Liver (tissue), 9 donors: ENCODE measurements around the gene NBAS. TPM values are rescaled to one million over a fixed set of nuclear protein-coding genes. Genes with fewer than 3 reads are reported as not detected.

ENCODE experiments used
- DNase-seq: peaks from one replicate; pipeline ENCODE4 v3.0.0-alpha.2; 2017; ENCODE audit warnings: low spot score
- H3K27ac ChIP-seq, 2 donors: one replicate each; pipeline ENCODE4 v1.7.0; 2013; ENCODE audit warnings: inconsistent platforms in 2 of 2, low read length in 2 of 2, control low read depth in 1 of 2, low read depth in 1 of 2, mild to moderate bottlenecking in 1 of 2
- H3K27me3 ChIP-seq, 4 donors: one replicate each; pipeline versions ENCODE4 v1.6.1 to v1.7.0; 2013; ENCODE audit warnings: low read length in 3 of 4, inconsistent platforms in 1 of 4, mild to moderate bottlenecking in 1 of 4, moderate library complexity in 1 of 4; ENCODE audit not compliant: control insufficient read depth in 4 of 4, insufficient read depth in 4 of 4
- H3K36me3 ChIP-seq, 4 donors: one replicate each; pipeline versions ENCODE4 v1.6.1 to v1.7.0; 2013; ENCODE audit warnings: low read length in 3 of 4, mild to moderate bottlenecking in 3 of 4, low read depth in 1 of 4, moderate library complexity in 1 of 4; ENCODE audit not compliant: control insufficient read depth in 4 of 4, insufficient read depth in 3 of 4
- H3K4me1 ChIP-seq, 4 donors: one replicate each; pipeline versions ENCODE4 v1.6.1 to v1.7.0; 2013; ENCODE audit warnings: low read length in 3 of 4, mild to moderate bottlenecking in 3 of 4, moderate library complexity in 1 of 4; ENCODE audit not compliant: control insufficient read depth in 4 of 4, insufficient read depth in 4 of 4
- H3K4me3 ChIP-seq, 3 donors: one replicate each; pipeline versions ENCODE4 v1.6.1 to v1.7.0; 2013; ENCODE audit warnings: low read length in 3 of 3, control low read depth in 1 of 3, low read depth in 1 of 3, mild to moderate bottlenecking in 1 of 3
- H3K9ac ChIP-seq, 2 donors: one replicate each; pipeline ENCODE4 v1.7.0; 2013; ENCODE audit warnings: low read length in 2 of 2, mild to moderate bottlenecking in 2 of 2, moderate library complexity in 2 of 2, control low read depth in 1 of 2, low read depth in 1 of 2
- H3K9me3 ChIP-seq, 4 donors: one replicate each; pipeline versions ENCODE4 v1.6.1 to v1.7.0; 2013; ENCODE audit warnings: low read length in 3 of 4; ENCODE audit not compliant: control insufficient read depth in 4 of 4
- EGR1 ChIP-seq, 2 donors: IDR thresholded peaks; 2 replicates each; pipeline ENCODE4 v1.6.1; 2016 to 2018; ENCODE audit warnings: antibody characterized with exemption in 2 of 2, low read depth in 2 of 2
- FOXA1 ChIP-seq: IDR thresholded peaks from 2 replicates; pipeline ENCODE4 v1.6.1; 2016; ENCODE audit warnings: antibody characterized with exemption
- FOXA2 ChIP-seq: IDR thresholded peaks from 2 replicates; pipeline ENCODE4 v1.6.1; 2016; ENCODE audit warnings: antibody characterized with exemption
- GABPA ChIP-seq, 2 donors: IDR thresholded peaks in 1 of 2; conservative IDR thresholded peaks in 1 of 2; 2 replicates each; pipeline ENCODE4 v1.6.1; 2016; ENCODE audit warnings: antibody characterized with exemption in 2 of 2, mild to moderate bottlenecking in 1 of 2, moderate library complexity in 1 of 2
- HNF4A ChIP-seq, 2 donors: conservative IDR thresholded peaks; 2 replicates each; pipeline ENCODE4 v1.6.1; 2016; ENCODE audit warnings: antibody characterized with exemption in 2 of 2, mild to moderate bottlenecking in 2 of 2
- HNF4G ChIP-seq: IDR thresholded peaks from 2 replicates; pipeline ENCODE4 v1.6.1; 2016; ENCODE audit warnings: antibody characterized with exemption
- JUND ChIP-seq, 2 donors: IDR thresholded peaks; 2 replicates each; pipeline ENCODE4 v1.6.1; 2016; ENCODE audit warnings: antibody characterized with exemption in 2 of 2
- NR2F2 ChIP-seq: IDR thresholded peaks from 2 replicates; pipeline ENCODE4 v1.6.1; 2016; ENCODE audit warnings: antibody characterized with exemption
- RAD21 ChIP-seq, 2 donors: IDR thresholded peaks; 2 replicates each; pipeline ENCODE4 v1.6.1; 2016; ENCODE audit warnings: antibody characterized with exemption in 2 of 2, mild to moderate bottlenecking in 2 of 2
- RXRA ChIP-seq, 2 donors: IDR thresholded peaks; 2 replicates each; pipeline ENCODE4 v1.6.1; 2017 to 2018; ENCODE audit warnings: antibody characterized with exemption in 2 of 2, mild to moderate bottlenecking in 1 of 2
- SP1 ChIP-seq: IDR thresholded peaks from 2 replicates; pipeline ENCODE4 v1.6.1; 2018; ENCODE audit warnings: antibody characterized with exemption, mild to moderate bottlenecking
- TAF1 ChIP-seq: conservative IDR thresholded peaks from 2 replicates; pipeline ENCODE4 v1.6.1; 2016; ENCODE audit warnings: antibody characterized with exemption, mild to moderate bottlenecking
- YY1 ChIP-seq: IDR thresholded peaks from 2 replicates; pipeline ENCODE4 v1.6.1; 2016; ENCODE audit warnings: antibody characterized with exemption, mild to moderate bottlenecking
- WGBS: extraction: QIAGEN DNeasy Blood & Tissue Kit; methylation state at CpG from one replicate; pipeline ENCODE4 v1.1.7; 2013; 5-methylcytosine and 5-hydroxymethylcytosine counted together
- polyA plus RNA-seq, 2 donors: library from polyadenylated mRNA; stranded (reverse) in 1 of 2; unstranded in 1 of 2; fragments of 200-250 nt in 1 of 2; fragments of >200 nt in 1 of 2; fragmentation: Nextera tagmentation in 1 of 2; extraction: Ambion mirVana in 1 of 2; gene quantifications; one replicate each; pipeline versions ENCODE4 v1.2.1 to v1.2.3, GENCODE V29; 2013 to 2015
- total RNA-seq, 2 donors: library from RNA; depleted of rRNA; stranded (reverse); fragments of >200 nt; gene quantifications; one replicate each; pipeline ENCODE4 v1.2.3, GENCODE V29; 2014
- TF ChIP-seq, protein P1 (sequence below): IDR thresholded peaks from 2 replicates; pipeline ENCODE4 v1.6.1; 2016; ENCODE audit warnings: antibody characterized with exemption
- TF ChIP-seq, protein P2 (sequence below): IDR thresholded peaks from 2 replicates; pipeline ENCODE4 v1.6.1; 2016; ENCODE audit warnings: antibody characterized with exemption, mild to moderate bottlenecking
- TF ChIP-seq, protein P3 (sequence below): IDR thresholded peaks from 2 replicates; pipeline ENCODE4 v1.6.1; 2016; ENCODE audit warnings: antibody characterized with exemption
- TF ChIP-seq, protein P4 (sequence below): fragments of 150-350 bp; IDR thresholded peaks from 2 replicates; pipeline ENCODE4 v1.5.1; 2017; ENCODE audit warnings: improper control_type of control experiment, low read depth, low read length; ENCODE audit not compliant: missing input control
- TF ChIP-seq, protein P5 (sequence below): IDR thresholded peaks from 2 replicates; pipeline ENCODE4 v1.6.1; 2016; ENCODE audit warnings: antibody characterized with exemption
- donor health status: healthy.
- donor health status: healthy.
- donor health status: healthy.
- donor health status: healthy.
- donor health status: healthy.

NBAS gene
- total and polyA plus RNA-seq, 4 donors = 10.5 to 40.0 (median 18.9) TPM

DNA sequence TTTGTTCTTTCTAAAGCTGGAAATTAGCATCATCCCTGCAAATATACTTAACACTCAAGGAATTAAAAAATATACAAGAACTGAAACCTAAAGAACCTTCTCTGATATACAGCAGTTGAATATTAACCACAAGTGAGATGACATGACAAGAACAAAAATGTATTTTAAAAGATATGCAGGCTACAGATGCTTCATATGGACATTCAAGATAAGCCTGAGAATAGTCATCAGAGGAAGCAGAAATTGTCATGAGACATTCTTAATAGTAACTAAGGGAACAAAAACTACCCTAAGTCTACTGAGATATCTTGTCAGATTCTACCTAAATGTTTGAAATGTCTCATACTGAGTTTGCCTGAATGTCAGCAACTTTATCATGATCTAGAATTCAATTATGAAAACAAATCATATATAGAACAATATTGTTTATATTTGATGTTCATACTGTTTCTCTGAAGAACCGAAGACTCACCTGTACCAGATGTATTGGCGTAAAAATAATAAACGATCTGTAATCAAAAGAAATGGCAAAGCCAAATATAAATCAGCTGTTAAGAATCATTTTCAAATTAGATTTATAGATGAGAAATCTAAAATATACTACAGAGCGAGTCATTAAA, 4.7 kb downstream of the NBAS start:
- TF ChIP-seq, protein P1, sequence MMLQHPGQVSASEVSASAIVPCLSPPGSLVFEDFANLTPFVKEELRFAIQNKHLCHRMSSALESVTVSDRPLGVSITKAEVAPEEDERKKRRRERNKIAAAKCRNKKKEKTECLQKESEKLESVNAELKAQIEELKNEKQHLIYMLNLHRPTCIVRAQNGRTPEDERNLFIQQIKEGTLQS = no peak
- TF ChIP-seq EGR1 (IDR thresholded peaks at IDR 0.05; ENCODE audit: low read depth in 2 of 2) (no peak), YY1 (no peak), HNF4A (conservative IDR thresholded peaks at IDR 0.05) (no peak), SP1 (no peak), GABPA (IDR thresholded peaks at IDR 0.05 in 1 of 2, conservative IDR thresholded peaks at IDR 0.05 in 1 of 2) (no peak), TAF1 (no peak), JUND (IDR thresholded peaks at IDR 0.05) (no peak), HNF4G (no peak), RAD21 (IDR thresholded peaks at IDR 0.05) (no peak), NR2F2 (no peak), FOXA2 (no peak), FOXA1 (no peak), RXRA (IDR thresholded peaks at IDR 0.05) (no peak)
- TF ChIP-seq, protein P2, sequence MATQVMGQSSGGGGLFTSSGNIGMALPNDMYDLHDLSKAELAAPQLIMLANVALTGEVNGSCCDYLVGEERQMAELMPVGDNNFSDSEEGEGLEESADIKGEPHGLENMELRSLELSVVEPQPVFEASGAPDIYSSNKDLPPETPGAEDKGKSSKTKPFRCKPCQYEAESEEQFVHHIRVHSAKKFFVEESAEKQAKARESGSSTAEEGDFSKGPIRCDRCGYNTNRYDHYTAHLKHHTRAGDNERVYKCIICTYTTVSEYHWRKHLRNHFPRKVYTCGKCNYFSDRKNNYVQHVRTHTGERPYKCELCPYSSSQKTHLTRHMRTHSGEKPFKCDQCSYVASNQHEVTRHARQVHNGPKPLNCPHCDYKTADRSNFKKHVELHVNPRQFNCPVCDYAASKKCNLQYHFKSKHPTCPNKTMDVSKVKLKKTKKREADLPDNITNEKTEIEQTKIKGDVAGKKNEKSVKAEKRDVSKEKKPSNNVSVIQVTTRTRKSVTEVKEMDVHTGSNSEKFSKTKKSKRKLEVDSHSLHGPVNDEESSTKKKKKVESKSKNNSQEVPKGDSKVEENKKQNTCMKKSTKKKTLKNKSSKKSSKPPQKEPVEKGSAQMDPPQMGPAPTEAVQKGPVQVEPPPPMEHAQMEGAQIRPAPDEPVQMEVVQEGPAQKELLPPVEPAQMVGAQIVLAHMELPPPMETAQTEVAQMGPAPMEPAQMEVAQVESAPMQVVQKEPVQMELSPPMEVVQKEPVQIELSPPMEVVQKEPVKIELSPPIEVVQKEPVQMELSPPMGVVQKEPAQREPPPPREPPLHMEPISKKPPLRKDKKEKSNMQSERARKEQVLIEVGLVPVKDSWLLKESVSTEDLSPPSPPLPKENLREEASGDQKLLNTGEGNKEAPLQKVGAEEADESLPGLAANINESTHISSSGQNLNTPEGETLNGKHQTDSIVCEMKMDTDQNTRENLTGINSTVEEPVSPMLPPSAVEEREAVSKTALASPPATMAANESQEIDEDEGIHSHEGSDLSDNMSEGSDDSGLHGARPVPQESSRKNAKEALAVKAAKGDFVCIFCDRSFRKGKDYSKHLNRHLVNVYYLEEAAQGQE = no peak
- TF ChIP-seq, protein P3, sequence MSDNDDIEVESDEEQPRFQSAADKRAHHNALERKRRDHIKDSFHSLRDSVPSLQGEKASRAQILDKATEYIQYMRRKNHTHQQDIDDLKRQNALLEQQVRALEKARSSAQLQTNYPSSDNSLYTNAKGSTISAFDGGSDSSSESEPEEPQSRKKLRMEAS = no peak
- TF ChIP-seq, protein P4, sequence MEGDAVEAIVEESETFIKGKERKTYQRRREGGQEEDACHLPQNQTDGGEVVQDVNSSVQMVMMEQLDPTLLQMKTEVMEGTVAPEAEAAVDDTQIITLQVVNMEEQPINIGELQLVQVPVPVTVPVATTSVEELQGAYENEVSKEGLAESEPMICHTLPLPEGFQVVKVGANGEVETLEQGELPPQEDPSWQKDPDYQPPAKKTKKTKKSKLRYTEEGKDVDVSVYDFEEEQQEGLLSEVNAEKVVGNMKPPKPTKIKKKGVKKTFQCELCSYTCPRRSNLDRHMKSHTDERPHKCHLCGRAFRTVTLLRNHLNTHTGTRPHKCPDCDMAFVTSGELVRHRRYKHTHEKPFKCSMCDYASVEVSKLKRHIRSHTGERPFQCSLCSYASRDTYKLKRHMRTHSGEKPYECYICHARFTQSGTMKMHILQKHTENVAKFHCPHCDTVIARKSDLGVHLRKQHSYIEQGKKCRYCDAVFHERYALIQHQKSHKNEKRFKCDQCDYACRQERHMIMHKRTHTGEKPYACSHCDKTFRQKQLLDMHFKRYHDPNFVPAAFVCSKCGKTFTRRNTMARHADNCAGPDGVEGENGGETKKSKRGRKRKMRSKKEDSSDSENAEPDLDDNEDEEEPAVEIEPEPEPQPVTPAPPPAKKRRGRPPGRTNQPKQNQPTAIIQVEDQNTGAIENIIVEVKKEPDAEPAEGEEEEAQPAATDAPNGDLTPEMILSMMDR = no peak
- TF ChIP-seq, protein P5, sequence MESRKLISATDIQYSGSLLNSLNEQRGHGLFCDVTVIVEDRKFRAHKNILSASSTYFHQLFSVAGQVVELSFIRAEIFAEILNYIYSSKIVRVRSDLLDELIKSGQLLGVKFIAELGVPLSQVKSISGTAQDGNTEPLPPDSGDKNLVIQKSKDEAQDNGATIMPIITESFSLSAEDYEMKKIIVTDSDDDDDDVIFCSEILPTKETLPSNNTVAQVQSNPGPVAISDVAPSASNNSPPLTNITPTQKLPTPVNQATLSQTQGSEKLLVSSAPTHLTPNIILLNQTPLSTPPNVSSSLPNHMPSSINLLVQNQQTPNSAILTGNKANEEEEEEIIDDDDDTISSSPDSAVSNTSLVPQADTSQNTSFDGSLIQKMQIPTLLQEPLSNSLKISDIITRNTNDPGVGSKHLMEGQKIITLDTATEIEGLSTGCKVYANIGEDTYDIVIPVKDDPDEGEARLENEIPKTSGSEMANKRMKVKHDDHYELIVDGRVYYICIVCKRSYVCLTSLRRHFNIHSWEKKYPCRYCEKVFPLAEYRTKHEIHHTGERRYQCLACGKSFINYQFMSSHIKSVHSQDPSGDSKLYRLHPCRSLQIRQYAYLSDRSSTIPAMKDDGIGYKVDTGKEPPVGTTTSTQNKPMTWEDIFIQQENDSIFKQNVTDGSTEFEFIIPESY = no peak
- Histone ChIP-seq H3K9ac (no peak overlapping the region), H3K36me3 (peaks cover 0 to 12% (median 6%) of the 10 kb centered on the region in 4 donors), H3K27ac (no peak overlapping the region), H3K27me3 (no peaks in the 10 kb centered on the region), H3K4me1 (peaks cover 4 to 15% (median 12%) of the 10 kb centered on the region in 4 donors), H3K9me3 (no peaks in the 10 kb centered on the region), H3K4me3 (no peak overlapping the region)
- DNase-seq = no peak
- 97% methylated on average over 4 of the region's 4 CpGs for WGBS
